GM12878 (cell line): Measurements from ENCODE around the gene FAAP100. TPM values are rescaled to one million over a fixed set of nuclear protein-coding genes. Genes with fewer than 3 reads are reported as not detected.

Experiments
- ATAC-seq: fragments of 200-7000 bp; cut with Tn5 transposase; 3 replicates; pipeline ENCODE4 v1.9.1; 2020; ENCODE audit warnings: mild to moderate bottlenecking, moderate library complexity
- BruUV-seq: library from RNA; stranded (reverse); fragments of 400-500 nt; replicated peaks from 2 replicates; lab custom pipeline; 2021; lab: Mats Ljungman, UMichigan
- CTCF ChIA-PET: fragments of 300-600 bp; sonication (Branson Sonifier 250); formaldehyde crosslinking; extraction: SDS; loops from one replicate; lab custom pipeline; 2021; ENCODE audit warnings: inconsistent platforms; lab: Yijun Ruan, JAX
- POLR2A ChIA-PET: fragments of 350-600 bp; formaldehyde crosslinking; extraction: SDS; loops from one replicate; lab custom pipeline; 2021; ENCODE audit warnings: inconsistent platforms; lab: Charles Lee
- RAD21 ChIA-PET: fragments of 300-600 bp; sonication (Branson Sonifier 250); formaldehyde crosslinking; loops from one replicate; lab custom pipeline; 2023; ENCODE audit warnings: antibody characterized with exemption; ENCODE audit not compliant: unreplicated experiment; lab: Charles Lee
- SMC1A ChIA-PET: fragments of 300-600 bp; sonication (Branson Sonifier 250); formaldehyde crosslinking; loops from one replicate; lab custom pipeline; 2023; ENCODE audit not compliant: unreplicated experiment, uncharacterized antibody; lab: Charles Lee
- DNase-seq: peaks from one replicate; pipeline ENCODE4 v3.0.0-alpha.2; 2011; ENCODE audit warnings: low read depth, low spot score
- FAIRE-seq: peaks from 3 replicates; lab custom pipeline; 2011; peaks lifted over from hg19 to GRCh38; lab: Jason Lieb, UNC
- H2AFZ ChIP-seq: 2 replicates; pipeline ENCODE4 v1.6.0; 2011; ENCODE audit warnings: low read depth, low read length, control low read depth; ENCODE audit not compliant: control insufficient read depth
- H3K27ac ChIP-seq: 2 replicates; pipeline ENCODE4 v1.5.1; 2011; ENCODE audit warnings: control low read depth; ENCODE audit not compliant: control insufficient read depth, insufficient read depth
- H3K27me3 ChIP-seq, 2 experiments: replicated peaks in 1 of 2; 2 replicates each; pipeline versions ENCODE4 v1.6.0 to v1.6.1; 2011; ENCODE audit warnings: low read length in 1 of 2; ENCODE audit not compliant: control insufficient read depth in 2 of 2, insufficient read depth in 2 of 2
- H3K36me3 ChIP-seq, 2 experiments: 2 replicates each; pipeline ENCODE4 v1.5.1; 2011; ENCODE audit warnings: low read length in 1 of 2; ENCODE audit not compliant: control insufficient read depth in 2 of 2, insufficient read depth in 2 of 2
- H3K4me1 ChIP-seq: 2 replicates; pipeline ENCODE4 v1.6.1; 2011; ENCODE audit warnings: mild to moderate bottlenecking, low read length, moderate library complexity, mixed read lengths; ENCODE audit not compliant: control insufficient read depth, insufficient read depth
- H3K4me2 ChIP-seq: 2 replicates; pipeline ENCODE4 v1.6.0; 2011; ENCODE audit warnings: control low read depth; ENCODE audit not compliant: control insufficient read depth, insufficient read depth
- H3K4me3 ChIP-seq: fragments of 200-600 bp; sonication (generic); 2 replicates; pipeline ENCODE4 v1.5.1; 2016
- H3K79me2 ChIP-seq: 2 replicates; pipeline ENCODE4 v1.6.0; 2011; ENCODE audit warnings: low read length; ENCODE audit not compliant: control insufficient read depth, insufficient read depth
- H3K9ac ChIP-seq: 2 replicates; pipeline ENCODE4 v1.8.0; 2011; ENCODE audit warnings: low read length, control low read depth, mixed read lengths; ENCODE audit not compliant: control insufficient read depth, insufficient read depth
- H3K9me3 ChIP-seq: replicated peaks from 3 replicates; pipeline ENCODE4 v1.5.1; 2011; ENCODE audit warnings: mild to moderate bottlenecking, low read length; ENCODE audit not compliant: control insufficient read depth, insufficient read depth
- H4K20me1 ChIP-seq: 2 replicates; pipeline ENCODE4 v1.6.0; 2011; ENCODE audit not compliant: control insufficient read depth, insufficient read depth
- BCL3 ChIP-seq: IDR thresholded peaks from 2 replicates; pipeline ENCODE4 v1.6.1; 2011; ENCODE audit warnings: borderline replicate concordance, low read depth, mild to moderate bottlenecking, moderate library complexity, low read length; ENCODE audit not compliant: insufficient read depth, poor library complexity, severe bottlenecking
- E2F8 ChIP-seq: fragments of 450-650 bp; IDR thresholded peaks from 2 replicates; pipeline ENCODE4 v1.6.1; 2018; ENCODE audit warnings: mild to moderate bottlenecking, low read depth, moderate library complexity; ENCODE audit not compliant: partially characterized antibody
- EP300 ChIP-seq, 2 experiments: fragments of 150-350 bp in 1 of 2; IDR thresholded peaks; 2 replicates each; pipeline ENCODE4 v1.6.1; 2011 to 2012; ENCODE audit warnings: low read depth in 2 of 2, low read length in 2 of 2, borderline replicate concordance in 1 of 2, improper control_type of control experiment in 1 of 2, inconsistent platforms in 1 of 2; ENCODE audit not compliant: control insufficient read depth in 1 of 2
- HCFC1 ChIP-seq: fragments of 150-350 bp; IDR thresholded peaks from 2 replicates; pipeline ENCODE4 v1.6.1; 2014; ENCODE audit warnings: low read length
- HDAC6 ChIP-seq: fragments of 200-600 bp; sonication (generic); IDR thresholded peaks from one replicate; pipeline ENCODE4 v1.8.0; 2017; ENCODE audit warnings: antibody characterized with exemption; ENCODE audit not compliant: unreplicated experiment
- IRF5 ChIP-seq: fragments of 450-650 bp; IDR thresholded peaks from 2 replicates; pipeline ENCODE4 v1.6.1; 2017; ENCODE audit warnings: borderline replicate concordance
- MAX ChIP-seq: IDR thresholded peaks from 2 replicates; pipeline ENCODE4 v1.6.1; 2012; ENCODE audit warnings: low read depth, low read length, improper control_type of control experiment
- MEF2B ChIP-seq: fragments of 450-650 bp; IDR thresholded peaks from 2 replicates; pipeline ENCODE4 v1.6.1; 2018; ENCODE audit warnings: mild to moderate bottlenecking, moderate library complexity; ENCODE audit not compliant: partially characterized antibody, poor library complexity, severe bottlenecking
- NFIC ChIP-seq: IDR thresholded peaks from 2 replicates; pipeline ENCODE4 v1.6.1; 2012; ENCODE audit warnings: low read depth, mild to moderate bottlenecking, inconsistent platforms, low read length, moderate library complexity
- RELB ChIP-seq: fragments of 450-650 bp; IDR thresholded peaks from 2 replicates; pipeline ENCODE4 v1.6.1; 2017; ENCODE audit warnings: low read depth, mild to moderate bottlenecking, moderate library complexity
- SMARCA5 ChIP-seq: fragments of 450-650 bp; IDR thresholded peaks from 2 replicates; pipeline ENCODE4 v1.6.1; 2017; ENCODE audit warnings: mild to moderate bottlenecking
- TAF1 ChIP-seq: IDR thresholded peaks from 2 replicates; pipeline ENCODE4 v1.6.1; 2011; ENCODE audit warnings: mild to moderate bottlenecking, low read depth, low read length, borderline replicate concordance
- TCF12 ChIP-seq: IDR thresholded peaks from 2 replicates; pipeline ENCODE4 v1.6.1; 2011; ENCODE audit warnings: low read depth, mild to moderate bottlenecking, low read length
- ZSCAN29 ChIP-seq: fragments of 450-650 bp; IDR thresholded peaks from 2 replicates; pipeline ENCODE4 v1.6.1; 2017; ENCODE audit warnings: mild to moderate bottlenecking, moderate library complexity
- WGBS: methylation state at CpG from one replicate; pipeline ENCODE4 v1.1.6; 2016; ENCODE audit warnings: low lambda C conversion rate; ENCODE audit not compliant: insufficient replicate concordance, insufficient coverage; ENCODE audit errors: missing lambda C conversion rate; 5-methylcytosine and 5-hydroxymethylcytosine counted together
- in situ Hi-C: fragments of 300-500 bp; cut with MboI; formaldehyde crosslinking; loops from 9 replicates; pipeline ENCODE4 v1.14.3; 2018; ENCODE audit warnings: mixed read lengths
- intact Hi-C: fragments of 100-400 bp; cut with micrococcal nuclease; formaldehyde crosslinking; loops from one replicate; pipeline ENCODE4 v1.14.2; 2022; ENCODE audit not compliant: unreplicated experiment
- polyA plus RNA-seq, 11 experiments: library from polyadenylated mRNA; depleted of rRNA in 4 of 11; unstranded in 6 of 11; stranded (reverse) in 5 of 11; fragments of >200 nt; fragmentation: Nextera tagmentation in 4 of 11; fragmentation: Illumina TruSeq in 1 of 11; extraction: Ambion mirVana in 4 of 11; extraction: Trizol in 1 of 11; gene quantifications; 1 replicate in 1 of 11; 2 replicates in 10 of 11; pipeline versions ENCODE4 v1.2.1 to v1.2.3, GENCODE V29; 2011 to 2016; ENCODE audit warnings: inconsistent platforms in 2 of 11, missing spikeins in 2 of 11, low read depth in 1 of 11
- total RNA-seq, 4 experiments: library from RNA; depleted of rRNA in 3 of 4; stranded (reverse); fragments of >200 nt in 3 of 4; fragmentation: Illumina TruSeq in 1 of 4; extraction: Trizol in 1 of 4; gene quantifications; 2 replicates each; pipeline versions ENCODE4 v1.2.1 to v1.2.3, GENCODE V29; 2013 to 2021

The FAAP100 gene
- total and polyA plus RNA-seq, 10 of the 15 experiments (the other 5 are each of a cell fraction or from before 2014, with no cell fraction given) = 0.11 to 46.2 (median 17.1) TPM

GRCh38 chr17:81550285-81550684, 1.9 kb downstream of the FAAP100 start (continued):
- TF ChIP-seq HDAC6 (no peak), SMARCA5 (no peak)

GRCh38 chr17:81549826-81550225, 2.3 kb downstream of the FAAP100 start:
- 89% methylated on average over 8 of the region's 8 CpGs for WGBS
- peaks cover 24% of the 10 kb centered on the region for H3K79me2 ChIP-seq
- H3K27me3 ChIP-seq = no peaks in the 10 kb centered on the region
- in situ Hi-C loops (no loop called here), intact Hi-C loops (no loop called here)
- H3K36me3 ChIP-seq = peaks cover 11 to 30% of the 10 kb centered on the region in 2 experiments; a peak in 3 of 4 replicates
- BruUV-seq = no TSS peak
- SMC1A ChIA-PET = interaction anchor here (1.1 kb wide), 2 partner anchors 31 to 51 kb away, joined by 3 read pairs; no protein-coding TSS in a partner anchor
- DNase-seq = no peak
- no peak for FAIRE-seq
- H3K9me3 ChIP-seq = no peaks in the 10 kb centered on the region
- CTCF ChIA-PET = interaction anchor here (1.5 kb wide), 1 partner anchor 51 kb away, joined by 4 read pairs; no protein-coding TSS in a partner anchor
- H3K4me1 ChIP-seq = peaks cover 14% of the 10 kb centered on the region
- RAD21 ChIA-PET = no interaction called here
- TF ChIP-seq HCFC1 = no peak
- TF ChIP-seq MAX = no peak
- TF ChIP-seq ZSCAN29 = no peak
- TF ChIP-seq TCF12 = no peak
- TF ChIP-seq EP300 (IDR thresholded peaks at IDR 0.05; ENCODE audit: borderline replicate concordance in 1 of 2, control insufficient read depth in 1 of 2, low read depth in 2 of 2, low read length in 2 of 2) = no peak
- TF ChIP-seq IRF5 = no peak
- no peak for TF ChIP-seq NFIC
- no peak for TF ChIP-seq E2F8
- no peak for TF ChIP-seq MEF2B
- TF ChIP-seq TAF1 = no peak
- no peak for TF ChIP-seq BCL3
- TF ChIP-seq RELB = no peak
- no peak overlapping the region for H2AFZ ChIP-seq
- H4K20me1 ChIP-seq = no peaks in the 10 kb centered on the region
- H3K27ac ChIP-seq = no peak overlapping the region
- peak overlapping the region; percentile 38 for H3K4me2 ChIP-seq
- POLR2A ChIA-PET = no interaction called here
- no peak overlapping the region for H3K9ac ChIP-seq
- ATAC-seq = no peak
- H3K4me3 ChIP-seq = no peak overlapping the region
